SK-N-SH treated with all-trans-retinoic acid at 6 μM for 48 hours (cell line): ENCODE results near the gene DUSP18.
A peak's percentile ranks its signal among the peaks of the same experiment; 100 is the strongest.
"Not testable (repeated sequence)": the region's sequence is repeated elsewhere in the genome, so short reads cannot be mapped to it uniquely, and the experiment has no call there.

Experiments used
- ATAC-seq: fragments of 200-7000 bp; cut with Tn5 transposase; 3 replicates; pipeline ENCODE4 v1.9.1; 2020; ENCODE audit warnings: mild to moderate bottlenecking, moderate library complexity
- CSRNP3 ChIP-seq: fragments of 250-450 bp; sonication (Bioruptor Pico); IDR thresholded peaks from 2 replicates; pipeline ENCODE4 v1.5.1; 2021; ENCODE audit warnings: mild to moderate bottlenecking, moderate library complexity
- GLIS3 ChIP-seq: fragments of 250-450 bp; sonication (Bioruptor Pico); IDR thresholded peaks from 2 replicates; pipeline ENCODE4 v1.5.0; 2020; ENCODE audit warnings: mild to moderate bottlenecking, moderate library complexity
- ISL1 ChIP-seq: fragments of 250-450 bp; sonication (Bioruptor Pico); IDR thresholded peaks from 2 replicates; pipeline ENCODE4 v2.1.2; 2022; ENCODE audit warnings: mild to moderate bottlenecking, moderate library complexity
- OSR1 ChIP-seq: fragments of 250-450 bp; sonication (Bioruptor Pico); IDR thresholded peaks from 2 replicates; pipeline ENCODE4 v1.8.0; 2022; ENCODE audit warnings: moderate library complexity, mild to moderate bottlenecking, inconsistent platforms
- PATZ1 ChIP-seq: fragments of 250-450 bp; sonication (Bioruptor Pico); IDR thresholded peaks from 2 replicates; pipeline ENCODE4 v1.8.0; 2020; ENCODE audit warnings: mild to moderate bottlenecking, moderate library complexity, borderline replicate concordance
- POU6F1 ChIP-seq: fragments of 250-450 bp; sonication (Bioruptor Pico); IDR thresholded peaks from 2 replicates; pipeline ENCODE4 v1.8.0; 2021; ENCODE audit warnings: low read depth, mild to moderate bottlenecking, moderate library complexity, borderline replicate concordance
- PPARA ChIP-seq: fragments of 250-450 bp; sonication (Bioruptor Pico); IDR thresholded peaks from 2 replicates; pipeline ENCODE4 v1.5.0; 2020; ENCODE audit warnings: mild to moderate bottlenecking, borderline replicate concordance
- SNAI2 ChIP-seq: fragments of 250-450 bp; sonication (Bioruptor Pico); IDR thresholded peaks from 2 replicates; pipeline ENCODE4 v1.5.0; 2020; ENCODE audit warnings: mild to moderate bottlenecking, moderate library complexity
- TCF4 ChIP-seq: fragments of 250-450 bp; sonication (Bioruptor Pico); IDR thresholded peaks from 2 replicates; pipeline ENCODE4 v1.8.0; 2021; ENCODE audit warnings: mild to moderate bottlenecking, moderate library complexity, borderline replicate concordance
- TOX ChIP-seq: fragments of 250-450 bp; sonication (Bioruptor Pico); IDR thresholded peaks from 2 replicates; pipeline ENCODE4 v1.8.0; 2021; ENCODE audit warnings: mild to moderate bottlenecking, moderate library complexity, borderline replicate concordance
- TSHZ2 ChIP-seq: fragments of 250-450 bp; sonication (Bioruptor Pico); IDR thresholded peaks from 2 replicates; pipeline ENCODE4 v1.5.0; 2020; ENCODE audit warnings: mild to moderate bottlenecking, moderate library complexity
- ZC3H10 ChIP-seq: fragments of 250-450 bp; sonication (Bioruptor Pico); IDR thresholded peaks from 2 replicates; pipeline ENCODE4 v1.5.1; 2021; ENCODE audit warnings: mild to moderate bottlenecking, moderate library complexity
- ZFP30 ChIP-seq: fragments of 450-650 bp; formaldehyde crosslinking; IDR thresholded peaks from 2 replicates; pipeline ENCODE4 v1.5.0; 2022; ENCODE audit warnings: mild to moderate bottlenecking, moderate library complexity
- ZNF565 ChIP-seq: fragments of 450-650 bp; formaldehyde crosslinking; conservative IDR thresholded peaks from 2 replicates; pipeline ENCODE4 v1.5.0; 2020; ENCODE audit warnings: low read depth, mild to moderate bottlenecking, moderate library complexity
- ZNF70 ChIP-seq: fragments of 450-650 bp; formaldehyde crosslinking; IDR thresholded peaks from 2 replicates; pipeline ENCODE4 v1.5.0; 2020; ENCODE audit warnings: mild to moderate bottlenecking, moderate library complexity
- ZNF8 ChIP-seq: fragments of 450-650 bp; formaldehyde crosslinking; IDR thresholded peaks from 2 replicates; pipeline ENCODE4 v1.5.0; 2020; ENCODE audit warnings: mild to moderate bottlenecking, moderate library complexity

The DUSP18 gene

GRCh38 chr22:30667494-30668385 lies at the start of gene DUSP18:
Gene DUSP18, minus strand, starts transcription at chr22:30667875. Its CDS starts 3,872 bp downstream, at chr22:30664003.
- ATAC-seq: peak; percentile 92
- TF ChIP-seq ZNF565 (CRISPR knock-in tag): no peak

GRCh38 chr22:30714062-30714461 lies 46.4 kb upstream of the DUSP18 start:
- no peak for ATAC-seq
- TF ChIP-seq CSRNP3 (CRISPR knock-in tag): no peak
- TF ChIP-seq ZNF8 (CRISPR knock-in tag): peak; percentile 59
- no peak for TF ChIP-seq TOX (CRISPR knock-in tag)

- ATAC-seq: no peak
- TF ChIP-seq ZFP30 (CRISPR knock-in tag) (no peak), ISL1 (no peak), GLIS3 (CRISPR knock-in tag) (no peak), ZC3H10 (CRISPR knock-in tag) (no peak), PATZ1 (CRISPR knock-in tag) (no peak), TCF4 (CRISPR knock-in tag) (no peak), TSHZ2 (CRISPR knock-in tag) (no peak), PPARA (no peak), CSRNP3 (CRISPR knock-in tag) (no peak), POU6F1 (no peak), ZNF565 (CRISPR knock-in tag) (no peak)
Measured at GRCh38 chr22:30712094-30712493, 44.4 kb upstream of the DUSP18 start.

- not testable (repeated sequence) for ATAC-seq
Measured at GRCh38 chr22:30709980-30710379, 42.3 kb upstream of the DUSP18 start.

- TF ChIP-seq PPARA (no peak), ZNF8 (CRISPR knock-in tag) (no peak), ZC3H10 (CRISPR knock-in tag) (no peak), TCF4 (CRISPR knock-in tag) (no peak), OSR1 (no peak), ZNF70 (CRISPR knock-in tag) (no peak), SNAI2 (CRISPR knock-in tag) (no peak), POU6F1 (no peak), ZFP30 (CRISPR knock-in tag) (no peak)
- no peak for ATAC-seq
Measured at GRCh38 chr22:30705710-30706651, 38.3 kb upstream of the DUSP18 start.
